D721Med (cell line): ENCODE data around the gene LYL1.

Experiments
- DNase-seq: peaks from one replicate; pipeline ENCODE4 v3.0.0; 2011; ENCODE audit warnings: low spot score; ENCODE audit not compliant: insufficient read length
- FAIRE-seq: peaks from 2 replicates; lab custom pipeline; 2011; peaks lifted over from hg19 to GRCh38; lab: Jason Lieb, UNC
- CTCF ChIP-seq: IDR thresholded peaks from 2 replicates; pipeline ENCODE4 v1.5.1; 2012; ENCODE audit warnings: mild to moderate bottlenecking, control low read depth; ENCODE audit not compliant: insufficient read depth; ENCODE audit errors: missing control alignments

LYL1 gene

GRCh38 chr19:13098277-13099072 is 4.2 kb downstream of the LYL1 start:
- TF ChIP-seq CTCF: no peak
- DNase-seq: no peak
- FAIRE-seq: no peak

- no peak for DNase-seq
- FAIRE-seq: no peak
- no peak for TF ChIP-seq CTCF
Measured at GRCh38 chr19:13097463-13098258, 5.0 kb downstream of the LYL1 start.

GRCh38 chr19:13097033-13097462 is 5.6 kb downstream of the LYL1 start:
- TF ChIP-seq CTCF: no peak
- FAIRE-seq (no peak), DNase-seq (no peak)

- TF ChIP-seq CTCF: no peak
- FAIRE-seq: no peak
- DNase-seq: no peak
Measured at GRCh38 chr19:13095934-13096927, 6.4 kb downstream of the LYL1 start.

GRCh38 chr19:13095393-13095784 is 7.3 kb downstream of the LYL1 start:
- no peak for DNase-seq
- no peak for TF ChIP-seq CTCF
- FAIRE-seq: no peak

- peak; percentile 77 for DNase-seq
Measured at GRCh38 chr19:13094771-13095392, 7.8 kb downstream of the LYL1 start.

More at GRCh38 chr19:13094771-13095392, 7.8 kb downstream of the LYL1 start:
- FAIRE-seq: no peak
- TF ChIP-seq CTCF: no peak
